ENCODE measurements around the gene CDC34. TPM values are rescaled to one million over a fixed set of nuclear protein-coding genes. Genes with fewer than 3 reads are reported as not detected.

The CDC34 gene
- total RNA-seq, 1 experiment from 2014 or later = 76.3 TPM

DNA sequence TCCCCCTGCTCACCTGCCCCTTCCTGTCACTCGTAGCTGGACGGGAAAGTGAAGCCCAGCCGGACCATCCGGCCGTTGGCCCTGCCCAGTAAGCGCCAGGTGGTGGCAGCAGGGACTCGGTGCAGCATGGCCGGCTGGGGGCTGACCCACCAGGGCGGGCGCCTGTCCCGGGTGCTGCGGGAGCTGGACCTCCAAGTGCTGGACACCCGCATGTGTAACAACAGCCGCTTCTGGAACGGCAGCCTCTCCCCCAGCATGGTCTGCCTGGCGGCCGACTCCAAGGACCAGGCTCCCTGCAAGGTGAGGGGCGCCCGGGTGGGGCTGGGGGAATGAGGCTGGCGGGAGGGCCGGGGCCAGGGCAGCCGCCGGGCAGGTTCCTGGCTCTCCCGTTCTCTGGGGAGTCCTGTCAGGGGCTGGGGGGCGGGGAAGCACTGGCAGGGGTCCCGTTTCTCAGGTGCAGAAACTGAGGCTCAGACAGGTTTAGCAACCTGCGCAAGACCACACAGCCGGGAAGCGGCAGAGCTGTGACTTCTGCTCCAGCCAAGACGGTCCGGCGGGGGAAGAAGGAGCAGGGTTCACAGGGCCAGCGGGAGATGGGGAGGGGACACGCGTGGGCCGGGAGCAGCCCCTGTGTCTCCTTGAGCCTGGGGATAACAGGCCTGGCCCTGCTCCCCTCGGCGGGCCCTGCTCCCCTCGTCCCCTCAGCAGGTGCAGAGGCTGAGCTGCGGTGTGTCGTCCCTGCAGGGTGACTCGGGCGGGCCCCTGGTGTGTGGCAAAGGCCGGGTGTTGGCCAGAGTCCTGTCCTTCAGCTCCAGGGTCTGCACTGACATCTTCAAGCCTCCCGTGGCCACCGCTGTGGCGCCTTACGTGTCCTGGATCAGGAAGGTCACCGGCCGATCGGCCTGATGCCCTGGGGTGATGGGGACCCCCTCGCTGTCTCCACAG is 17.6 kb downstream of the CDC34 start:
- H3K36me3 ChIP-seq = no peaks in the 10 kb centered on the region
- H3K27me3 ChIP-seq = no peaks in the 10 kb centered on the region
- no peaks in the 10 kb centered on the region for H3K9me3 ChIP-seq
- no peak overlapping the region for H3K4me3 ChIP-seq
- no peak for DNase-seq

GRCh38 chr19:554817-555216 is 23.3 kb downstream of the CDC34 start:
- H3K27me3 ChIP-seq = no peaks in the 10 kb centered on the region
- H3K36me3 ChIP-seq = no peaks in the 10 kb centered on the region
- H3K4me3 ChIP-seq = no peak overlapping the region
- no peaks in the 10 kb centered on the region for H3K9me3 ChIP-seq
- no peak for DNase-seq

DNA sequence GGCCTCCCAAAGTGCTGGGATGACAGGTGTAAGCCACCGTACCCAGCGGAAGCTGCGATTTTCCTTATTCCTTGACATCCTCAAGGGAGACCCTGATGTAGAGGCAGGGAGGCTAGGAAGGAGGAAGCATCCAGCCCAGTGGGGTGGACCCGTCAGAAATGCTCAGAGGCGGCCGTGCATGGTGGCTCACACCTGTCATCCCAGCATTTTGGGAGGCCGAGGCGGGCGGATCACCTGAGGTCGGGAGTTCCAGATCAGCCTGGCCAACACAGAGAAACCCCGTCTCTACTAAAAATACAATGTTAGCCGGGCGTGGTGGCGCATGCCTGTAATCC is 23.9 kb downstream of the CDC34 start:
- H3K27me3 ChIP-seq = no peaks in the 10 kb centered on the region
- H3K9me3 ChIP-seq = no peaks in the 10 kb centered on the region
- no peak for DNase-seq
- H3K36me3 ChIP-seq = no peaks in the 10 kb centered on the region
- no peak overlapping the region for H3K4me3 ChIP-seq

DNA sequence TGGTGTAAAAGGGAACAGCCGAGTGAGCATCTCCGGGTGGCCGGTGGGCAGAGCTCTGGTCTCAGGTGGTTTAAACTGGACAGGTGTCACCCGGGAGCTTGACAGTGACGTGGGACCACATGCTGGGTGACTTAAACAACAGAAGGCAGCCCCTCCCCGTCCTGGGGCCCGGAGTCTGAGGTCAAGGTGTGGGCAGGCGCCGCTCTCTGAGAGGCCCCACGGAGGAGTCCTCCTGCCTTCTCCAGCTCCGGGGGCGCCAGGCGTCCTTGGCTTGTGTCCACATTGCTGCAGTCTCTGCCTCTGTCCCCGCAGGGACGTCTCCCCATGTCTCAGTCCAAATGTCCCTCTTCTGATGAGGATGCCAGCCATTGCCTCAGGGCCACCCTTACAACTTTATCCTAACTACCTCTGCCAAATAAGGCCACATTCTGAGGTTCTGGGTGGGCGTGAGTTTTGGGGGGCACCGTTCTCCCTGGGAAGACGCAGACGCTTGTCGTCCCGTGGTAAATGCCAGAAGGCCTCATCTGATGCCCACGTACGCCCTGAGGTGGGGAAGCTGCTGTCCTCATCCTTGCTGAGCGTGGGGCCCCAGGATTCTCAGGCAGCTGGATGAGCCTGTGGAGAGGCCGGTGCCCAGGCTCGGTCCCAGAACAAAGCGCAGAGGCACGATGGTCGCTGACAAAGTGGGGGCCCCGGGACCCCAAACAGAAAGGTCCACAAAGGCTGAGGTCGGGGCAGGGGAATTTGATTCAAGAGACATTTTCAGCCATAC is 25.2 kb downstream of the CDC34 start:
- no peak overlapping the region for H3K4me3 ChIP-seq
- no peak for DNase-seq
- H3K9me3 ChIP-seq = no peaks in the 10 kb centered on the region
- H3K27me3 ChIP-seq = no peaks in the 10 kb centered on the region
- no peaks in the 10 kb centered on the region for H3K36me3 ChIP-seq

GRCh38 chr19:558770-559439 is 27.3 kb downstream of the CDC34 start:
- Histone ChIP-seq H3K9me3 (no peaks in the 10 kb centered on the region), H3K36me3 (no peaks in the 10 kb centered on the region), H3K4me3 (no peak overlapping the region), H3K27me3 (no peaks in the 10 kb centered on the region)
- DNase-seq = no peak

GRCh38 chr19:560121-560520 is 28.6 kb downstream of the CDC34 start:
- Histone ChIP-seq H3K9me3 (no peaks in the 10 kb centered on the region), H3K36me3 (no peaks in the 10 kb centered on the region), H3K27me3 (no peaks in the 10 kb centered on the region), H3K4me3 (no peak overlapping the region)
- no peak for DNase-seq

- no peak for DNase-seq
- Histone ChIP-seq H3K27me3 (no peaks in the 10 kb centered on the region), H3K4me3 (no peak overlapping the region), H3K36me3 (no peaks in the 10 kb centered on the region), H3K9me3 (no peaks in the 10 kb centered on the region)
These were observed 34.8 kb downstream of the CDC34 start for GRCh38 chr19:566403-566802.

DNA sequence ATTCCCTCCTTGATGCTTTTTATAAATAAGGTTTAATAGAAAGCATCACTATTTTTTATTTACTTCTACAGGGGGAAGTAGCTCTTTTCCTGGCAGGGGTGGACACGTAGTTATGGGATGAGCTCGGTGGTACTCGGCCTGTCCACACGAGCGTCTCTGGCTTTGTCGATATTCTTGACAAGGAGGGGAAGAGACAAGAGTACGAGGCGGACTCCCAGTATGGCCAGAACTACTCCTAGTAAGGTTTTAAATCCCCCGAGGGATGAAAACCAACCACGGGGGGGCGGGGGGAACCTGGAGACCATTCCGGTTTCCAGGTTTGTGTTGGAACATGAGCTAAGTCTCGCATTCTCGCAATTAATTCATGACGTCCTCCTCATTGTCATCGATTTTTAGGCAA is 35.3 kb downstream of the CDC34 start:
- no peaks in the 10 kb centered on the region for H3K9me3 ChIP-seq
- DNase-seq = no peak

GRCh38 chr19:567296-567900 is 35.8 kb downstream of the CDC34 start:
- no peaks in the 10 kb centered on the region for H3K27me3 ChIP-seq
- H3K36me3 ChIP-seq = no peaks in the 10 kb centered on the region
- no peak overlapping the region for H3K4me3 ChIP-seq
- no peak for DNase-seq
- H3K9me3 ChIP-seq = no peaks in the 10 kb centered on the region

More for the DNA sequence above, 35.3 kb downstream of the CDC34 start:
- H3K4me3 ChIP-seq = no peak overlapping the region
- no peaks in the 10 kb centered on the region for H3K36me3 ChIP-seq
- no peaks in the 10 kb centered on the region for H3K27me3 ChIP-seq

GRCh38 chr19:570251-570686 is 38.7 kb downstream of the CDC34 start:
- H3K4me3 ChIP-seq = no peak overlapping the region
- H3K9me3 ChIP-seq = no peaks in the 10 kb centered on the region
- no peaks in the 10 kb centered on the region for H3K27me3 ChIP-seq
- no peaks in the 10 kb centered on the region; the same call in 1 of the 2 replicates for H3K36me3 ChIP-seq
- DNase-seq = no peak

DNA sequence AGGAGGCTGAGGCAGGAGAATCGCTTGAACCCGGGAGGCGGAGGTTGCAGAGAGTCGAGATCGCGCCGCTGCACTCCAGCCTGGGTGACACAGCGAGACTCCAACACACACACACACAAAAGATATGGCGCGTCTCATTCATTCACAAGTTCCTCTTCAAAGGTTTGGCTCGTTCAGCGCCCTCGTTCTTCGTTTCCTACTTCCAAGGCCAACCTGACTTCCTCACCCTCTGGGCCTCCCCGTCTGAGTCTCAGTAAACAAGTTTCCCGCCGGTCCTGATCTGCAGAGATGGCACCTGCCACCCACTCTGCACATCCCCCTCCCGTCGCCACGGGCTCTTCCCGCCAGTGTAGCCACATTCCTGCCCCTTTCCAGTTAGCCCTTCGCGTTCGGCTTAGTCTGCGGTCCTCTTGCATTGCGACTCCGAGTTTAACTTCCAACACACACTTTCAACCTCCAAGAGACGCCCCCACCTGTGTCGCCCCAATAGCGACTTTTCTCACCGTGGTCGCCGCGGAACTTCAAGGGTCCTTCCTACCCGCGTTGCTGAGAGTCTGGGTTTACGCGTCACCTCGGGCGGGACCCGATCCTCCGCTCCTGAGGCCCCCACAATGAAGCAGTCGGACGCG is 39.5 kb downstream of the CDC34 start:
- H3K27me3 ChIP-seq = no peaks in the 10 kb centered on the region
- no peaks in the 10 kb centered on the region for H3K9me3 ChIP-seq
- no peak for DNase-seq
- no peaks in the 10 kb centered on the region; the same call in 1 of the 2 replicates for H3K36me3 ChIP-seq
- peak overlapping the region; percentile 69 for H3K4me3 ChIP-seq

GRCh38 chr19:571566-571974 is 40.0 kb downstream of the CDC34 start:
- no peak for DNase-seq
- no peaks in the 10 kb centered on the region for H3K27me3 ChIP-seq
- no peaks in the 10 kb centered on the region for H3K9me3 ChIP-seq
- no peaks in the 10 kb centered on the region; the same call in 1 of the 2 replicates for H3K36me3 ChIP-seq
- H3K4me3 ChIP-seq = peak overlapping the region; percentile 69

GRCh38 chr19:572140-572742 is 40.7 kb downstream of the CDC34 start, which contains the start of gene BSG:
TSS of gene BSG (plus strand) at chr19:572596. CDS start at chr19:572635, 39 bp downstream.
- peak; percentile 94 for DNase-seq
- Histone ChIP-seq H3K27me3 (no peaks in the 10 kb centered on the region), H3K9me3 (no peaks in the 10 kb centered on the region), H3K4me3 (peak within 1 kb of the TSS; percentile 69), H3K36me3 (no peaks in the 10 kb centered on the region; the same call in 1 of the 2 replicates)

DNA sequence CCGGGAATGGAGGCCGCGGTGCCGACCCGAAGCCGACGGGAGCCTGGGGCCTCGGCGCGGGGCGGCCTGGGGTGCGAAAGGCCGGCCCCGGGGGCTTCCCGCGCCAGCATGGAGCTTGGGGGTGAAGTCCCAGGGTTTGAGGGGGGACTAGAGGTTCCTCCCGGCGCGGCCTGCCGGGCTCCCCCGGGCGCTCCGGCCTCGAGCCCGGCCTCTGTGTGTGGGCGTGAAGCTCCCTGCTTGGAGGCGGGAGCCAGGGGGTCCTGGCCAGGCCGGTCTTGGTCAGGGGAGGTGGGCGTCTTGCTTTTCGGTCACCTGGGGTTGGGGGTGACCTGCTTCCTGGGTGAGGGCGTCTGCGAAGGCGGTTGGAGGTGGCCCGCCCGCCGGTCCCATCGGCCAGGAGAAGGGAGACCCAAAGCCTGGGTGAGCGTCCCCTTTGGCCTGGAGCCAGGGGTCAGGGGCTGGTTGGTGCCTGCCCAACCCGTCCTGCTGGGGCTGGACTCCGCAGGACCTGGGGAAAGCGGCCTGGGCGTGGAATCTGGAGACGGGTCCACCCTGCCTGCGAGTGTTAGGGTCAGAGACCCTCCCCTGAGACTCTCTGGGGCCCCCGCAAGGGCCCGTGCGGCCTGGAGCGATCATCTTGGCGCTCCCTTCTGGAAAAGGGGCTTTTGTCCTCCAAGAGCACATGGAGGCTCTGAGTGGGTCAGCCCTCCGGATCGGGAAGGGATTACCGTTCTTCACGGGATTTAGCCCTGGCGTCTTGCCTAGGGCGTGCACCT is 41.4 kb downstream of the CDC34 start:
- Histone ChIP-seq H3K9me3 (no peaks in the 10 kb centered on the region), H3K27me3 (no peaks in the 10 kb centered on the region), H3K4me3 (peak overlapping the region; percentile 69), H3K36me3 (no peaks in the 10 kb centered on the region; the same call in 1 of the 2 replicates)
- peak; percentile 54 for DNase-seq

DNA sequence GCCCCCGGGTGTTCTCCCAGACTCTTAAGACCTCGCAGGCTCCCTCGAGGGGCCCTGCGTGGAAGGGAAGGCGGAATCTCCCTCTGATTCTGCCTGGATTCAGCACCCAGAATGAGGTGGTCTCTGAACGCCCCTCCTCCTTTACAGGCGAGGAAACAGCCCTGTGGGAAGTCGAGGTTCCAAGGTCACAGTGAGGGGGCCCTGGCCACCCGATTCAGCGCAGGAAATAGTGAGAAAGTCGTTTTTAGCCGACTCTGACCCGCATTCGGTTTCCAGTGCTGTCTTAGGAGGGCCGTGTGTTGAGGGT is 41.9 kb downstream of the CDC34 start:
- no peak for DNase-seq
- Histone ChIP-seq H3K4me3 (peak overlapping the region; percentile 69), H3K36me3 (no peaks in the 10 kb centered on the region; the same call in 1 of the 2 replicates), H3K9me3 (no peaks in the 10 kb centered on the region), H3K27me3 (no peaks in the 10 kb centered on the region)
